SK-N-SH (cell line): ENCODE measurements around the gene APRT. TPM values are rescaled to one million over a fixed set of nuclear protein-coding genes. Genes with fewer than 3 reads are reported as not detected.

ENCODE experiments used
- CTCF ChIA-PET: fragments of 300-600, 350-600 bp; formaldehyde crosslinking; extraction: SDS; loops from one replicate; lab custom pipeline; 2021; lab: Yijun Ruan, JAX
- POLR2A ChIA-PET: fragments of 350-600 bp; sonication (Branson Sonifier 250); formaldehyde crosslinking; extraction: SDS; loops from one replicate; lab custom pipeline; 2020; ENCODE audit warnings: antibody characterized with exemption, inconsistent platforms; lab: Yijun Ruan, JAX
- DNase-seq: peaks from one replicate; pipeline ENCODE4 v3.0.0; 2012
- H2AFZ ChIP-seq: fragments of 200-600 bp; sonication (generic); 2 replicates; pipeline ENCODE4 v1.8.1; 2016; ENCODE audit warnings: antibody characterized with exemption, mild to moderate bottlenecking, low read depth
- H3F3A ChIP-seq: fragments of 200-600 bp; sonication (generic); replicated peaks from 2 replicates; pipeline ENCODE3; 2016; ENCODE audit warnings: antibody characterized with exemption, mild to moderate bottlenecking; ENCODE audit not compliant: insufficient read depth
- H3K27ac ChIP-seq, 2 experiments: fragments of 200-500 bp in 1 of 2; fragments of 200-600 bp in 1 of 2; sonication (Bioruptor generic) in 1 of 2; sonication (generic), shearing (Covaris generic) in 1 of 2; 2 replicates each; pipeline versions ENCODE4 v1.5.1 to v1.6.1; 2014 to 2016; ENCODE audit warnings: low read depth in 2 of 2, inconsistent platforms in 1 of 2, low read length in 1 of 2, mild to moderate bottlenecking in 1 of 2, mixed read lengths in 1 of 2
- H3K27me3 ChIP-seq: fragments of 200-600 bp; sonication (generic), shearing (Covaris generic); 2 replicates; pipeline ENCODE4 v1.6.1; 2016; ENCODE audit warnings: mixed run types; ENCODE audit not compliant: insufficient read depth
- H3K36me3 ChIP-seq, 2 experiments: fragments of 200-500 bp in 1 of 2; fragments of 200-600 bp in 1 of 2; sonication (Bioruptor generic) in 1 of 2; sonication (generic) in 1 of 2; replicated peaks in 1 of 2; 2 replicates each; pipeline versions ENCODE3 to v1.5.1; 2014 to 2016; ENCODE audit warnings: low read length in 1 of 2, mild to moderate bottlenecking in 1 of 2; ENCODE audit not compliant: insufficient read depth in 2 of 2, control insufficient read depth in 1 of 2
- H3K4me1 ChIP-seq, 2 experiments: fragments of 200-500 bp in 1 of 2; fragments of 200-600 bp in 1 of 2; sonication (Bioruptor generic) in 1 of 2; sonication (generic), shearing (Covaris generic) in 1 of 2; 2 replicates each; pipeline versions ENCODE4 v1.5.1 to v1.6.1; 2014 to 2016; ENCODE audit warnings: low read depth in 1 of 2, low read length in 1 of 2, mixed run types in 1 of 2; ENCODE audit not compliant: insufficient read depth in 2 of 2, control insufficient read depth in 1 of 2
- H3K4me2 ChIP-seq: fragments of 200-600 bp; sonication (generic), shearing (Covaris generic); 2 replicates; pipeline ENCODE4 v1.6.1; 2017; ENCODE audit warnings: mixed run types
- H3K4me3 ChIP-seq, 2 experiments: fragments of 200-500 bp in 1 of 2; fragments of 200-600 bp in 1 of 2; sonication (Bioruptor generic) in 1 of 2; sonication (generic), shearing (Covaris generic) in 1 of 2; 2 replicates each; pipeline versions ENCODE4 v1.5.1 to v1.8.1; 2014 to 2016; ENCODE audit warnings: low read depth in 2 of 2, inconsistent platforms in 1 of 2, low read length in 1 of 2, mild to moderate bottlenecking in 1 of 2, mixed read lengths in 1 of 2, moderate library complexity in 1 of 2
- H3K79me2 ChIP-seq: fragments of 200-600 bp; sonication (generic); 2 replicates; pipeline ENCODE4 v1.8.1; 2017; ENCODE audit warnings: mild to moderate bottlenecking; ENCODE audit not compliant: insufficient read depth
- H3K9ac ChIP-seq: fragments of 200-600 bp; sonication (generic); 2 replicates; pipeline ENCODE4 v1.6.1; 2017; ENCODE audit warnings: mixed run types
- H3K9me2 ChIP-seq: fragments of 200-600 bp; sonication (generic); 2 replicates; pipeline ENCODE4 v1.6.1; 2017; ENCODE audit warnings: mixed run types
- H3K9me3 ChIP-seq: fragments of 200-600 bp; sonication (generic); 2 replicates; pipeline ENCODE4 v1.6.1; 2017; ENCODE audit warnings: mixed run types, mild to moderate bottlenecking, moderate library complexity
- H4K20me1 ChIP-seq: fragments of 200-600 bp; sonication (generic); 2 replicates; pipeline ENCODE4 v1.6.1; 2017; ENCODE audit warnings: mild to moderate bottlenecking, mixed run types; ENCODE audit not compliant: insufficient read depth
- ELF1 ChIP-seq: IDR thresholded peaks from 2 replicates; pipeline ENCODE4 v1.4.0; 2012
- EP300 ChIP-seq, 2 experiments: IDR thresholded peaks; 2 replicates each; pipeline versions ENCODE4 v1.4.0 to v1.6.1; 2012; ENCODE audit warnings: borderline replicate concordance in 1 of 2, low read depth in 1 of 2, low read length in 1 of 2
- FOSL2 ChIP-seq: IDR thresholded peaks from 2 replicates; pipeline ENCODE4 v1.4.0; 2012; ENCODE audit warnings: low read depth, mild to moderate bottlenecking, moderate library complexity, borderline replicate concordance
- FOXJ3 ChIP-seq: sonication (generic); formaldehyde crosslinking; IDR thresholded peaks from 2 replicates; pipeline ENCODE4 v1.5.1; 2020; ENCODE audit warnings: mild to moderate bottlenecking, missing genetic modification reagents
- MXI1 ChIP-seq: IDR thresholded peaks from 2 replicates; pipeline ENCODE4 v1.6.1; 2012; ENCODE audit warnings: mild to moderate bottlenecking, low read depth, low read length, improper control_type of control experiment
- NFIC ChIP-seq: IDR thresholded peaks from 2 replicates; pipeline ENCODE4 v1.4.0; 2012; ENCODE audit warnings: borderline replicate concordance
- NRF1 ChIP-seq: IDR thresholded peaks from 2 replicates; pipeline ENCODE4 v1.6.1; 2012; ENCODE audit warnings: low read depth, mild to moderate bottlenecking, low read length
- RXRA ChIP-seq: IDR thresholded peaks from 2 replicates; pipeline ENCODE4 v1.4.0; 2012; ENCODE audit warnings: low read depth, mild to moderate bottlenecking, borderline replicate concordance
- TAF1 ChIP-seq: IDR thresholded peaks from 2 replicates; pipeline ENCODE4 v1.6.1; 2012; ENCODE audit warnings: low read depth, mild to moderate bottlenecking, low read length, moderate library complexity, borderline replicate concordance
- TCF12 ChIP-seq: IDR thresholded peaks from 2 replicates; pipeline ENCODE4 v1.4.0; 2012
- WGBS: methylation state at CpG from one replicate; pipeline ENCODE4 v1.1.6; 2017; ENCODE audit warnings: low lambda C conversion rate; 5-methylcytosine and 5-hydroxymethylcytosine counted together
- polyA plus RNA-seq, 3 experiments: library from polyadenylated mRNA; depleted of rRNA; stranded (reverse); fragments of >200 nt; gene quantifications; 2 replicates each; pipeline ENCODE4 v1.2.3, GENCODE V29; 2012
- TF ChIP-seq, protein P1 (sequence below): fragments of 200-600 bp; sonication (generic); IDR thresholded peaks from 2 replicates; pipeline ENCODE4 v1.6.1; 2017; ENCODE audit warnings: antibody characterized with exemption, mild to moderate bottlenecking, moderate library complexity
- TF ChIP-seq, protein P2 (sequence below): IDR thresholded peaks from 2 replicates; pipeline ENCODE4 v1.4.0; 2012; ENCODE audit warnings: low read depth, borderline replicate concordance

Gene APRT
- polyA plus RNA-seq, 1 of the 3 experiments (the other 2 are of a cell fraction), result 192 TPM

DNA sequence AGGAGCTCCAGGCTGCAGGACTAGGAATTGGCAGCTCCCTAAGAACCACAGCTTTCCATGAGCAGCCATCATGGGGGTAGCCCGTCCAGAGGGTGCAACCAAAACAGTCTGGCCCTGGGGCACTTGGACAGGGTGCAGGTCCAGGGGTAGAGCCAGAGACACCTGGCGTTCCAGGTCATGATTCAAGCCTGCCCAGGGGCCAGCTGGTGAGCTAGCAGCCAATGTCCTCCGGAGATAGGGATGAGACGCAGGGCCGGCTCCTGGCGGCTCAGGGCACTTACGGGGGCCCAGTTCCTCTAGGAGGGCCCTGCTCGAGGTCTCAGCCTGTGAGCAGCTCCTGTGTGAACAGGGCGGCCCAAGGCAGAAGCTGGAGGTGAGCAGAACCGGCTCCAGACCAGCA lies 48.8 kb downstream of the APRT start (continued):
- TF ChIP-seq, protein P1, sequence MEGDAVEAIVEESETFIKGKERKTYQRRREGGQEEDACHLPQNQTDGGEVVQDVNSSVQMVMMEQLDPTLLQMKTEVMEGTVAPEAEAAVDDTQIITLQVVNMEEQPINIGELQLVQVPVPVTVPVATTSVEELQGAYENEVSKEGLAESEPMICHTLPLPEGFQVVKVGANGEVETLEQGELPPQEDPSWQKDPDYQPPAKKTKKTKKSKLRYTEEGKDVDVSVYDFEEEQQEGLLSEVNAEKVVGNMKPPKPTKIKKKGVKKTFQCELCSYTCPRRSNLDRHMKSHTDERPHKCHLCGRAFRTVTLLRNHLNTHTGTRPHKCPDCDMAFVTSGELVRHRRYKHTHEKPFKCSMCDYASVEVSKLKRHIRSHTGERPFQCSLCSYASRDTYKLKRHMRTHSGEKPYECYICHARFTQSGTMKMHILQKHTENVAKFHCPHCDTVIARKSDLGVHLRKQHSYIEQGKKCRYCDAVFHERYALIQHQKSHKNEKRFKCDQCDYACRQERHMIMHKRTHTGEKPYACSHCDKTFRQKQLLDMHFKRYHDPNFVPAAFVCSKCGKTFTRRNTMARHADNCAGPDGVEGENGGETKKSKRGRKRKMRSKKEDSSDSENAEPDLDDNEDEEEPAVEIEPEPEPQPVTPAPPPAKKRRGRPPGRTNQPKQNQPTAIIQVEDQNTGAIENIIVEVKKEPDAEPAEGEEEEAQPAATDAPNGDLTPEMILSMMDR, result no peak
- TF ChIP-seq TAF1 (no peak), RXRA (no peak), NRF1 (no peak)
- TF ChIP-seq, protein P2, sequence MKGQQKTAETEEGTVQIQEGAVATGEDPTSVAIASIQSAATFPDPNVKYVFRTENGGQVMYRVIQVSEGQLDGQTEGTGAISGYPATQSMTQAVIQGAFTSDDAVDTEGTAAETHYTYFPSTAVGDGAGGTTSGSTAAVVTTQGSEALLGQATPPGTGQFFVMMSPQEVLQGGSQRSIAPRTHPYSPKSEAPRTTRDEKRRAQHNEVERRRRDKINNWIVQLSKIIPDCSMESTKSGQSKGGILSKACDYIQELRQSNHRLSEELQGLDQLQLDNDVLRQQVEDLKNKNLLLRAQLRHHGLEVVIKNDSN, result no peak

DNA sequence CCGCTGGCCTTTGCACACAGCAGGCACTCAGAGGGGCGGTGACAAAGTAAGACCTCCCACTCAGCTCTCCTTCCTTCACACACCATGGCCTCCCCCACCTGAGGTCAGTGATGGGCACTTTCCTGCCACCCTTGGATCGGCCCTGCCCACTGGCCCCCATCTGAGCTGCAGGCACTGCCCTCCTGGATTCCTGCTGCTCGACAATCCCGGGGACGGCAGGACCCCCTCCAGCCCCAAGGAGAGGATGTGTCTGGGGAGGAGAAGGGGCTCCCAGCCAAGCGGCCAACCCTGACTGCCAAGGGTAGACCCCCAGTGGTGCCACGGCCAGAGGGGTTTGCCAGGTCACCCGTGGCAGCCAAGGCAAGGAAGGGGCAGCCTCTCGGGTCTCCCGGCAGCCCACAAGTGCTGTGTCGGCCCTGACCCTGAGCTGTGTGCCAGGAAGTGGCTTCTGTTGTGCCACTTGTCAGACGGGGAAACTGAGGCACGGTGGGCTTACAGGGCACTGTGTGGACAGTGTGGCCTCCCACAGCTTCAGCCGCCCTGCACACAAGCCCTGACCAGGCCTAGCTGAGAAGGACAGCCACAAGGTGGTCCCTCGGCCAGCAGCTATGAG lies 49.4 kb downstream of the APRT start:
- TF ChIP-seq ELF1, result no peak
- no peak for TF ChIP-seq MXI1
- TF ChIP-seq EP300 (IDR thresholded peaks at IDR 0.05; ENCODE audit: borderline replicate concordance in 1 of 2, low read depth in 1 of 2, low read length in 1 of 2), result no peak
- WGBS, result 71% methylated on average over 9 of the region's 16 CpGs
- Histone ChIP-seq H3K4me1 (peaks cover 5 to 10% of the 10 kb centered on the region in 2 experiments; a peak in 2 of 4 replicates), H4K20me1 (peaks cover 97% of the 10 kb centered on the region), H3K9ac (no peak overlapping the region), H3K27me3 (no peaks in the 10 kb centered on the region), H3K27ac (no peak overlapping the region), H3K4me3 (no peak overlapping the region), H3K36me3 (peaks cover 0 to 3% of the 10 kb centered on the region in 2 experiments), H3K9me2 (no peaks in the 10 kb centered on the region), H3K79me2 (peaks cover 98% of the 10 kb centered on the region), H3K4me2 (no peak overlapping the region), H3F3A (no peaks in the 10 kb centered on the region), H2AFZ (no peak overlapping the region), H3K9me3 (no peaks in the 10 kb centered on the region)
- CTCF ChIA-PET, result interaction anchor here (1.1 to 30.9 kb wide), 4 partner anchors 6 to 23 kb away, joined by 4 to 540 read pairs (median 48); no protein-coding TSS in a partner anchor
- DNase-seq, result no peak
- POLR2A ChIA-PET, result no interaction called here

DNA sequence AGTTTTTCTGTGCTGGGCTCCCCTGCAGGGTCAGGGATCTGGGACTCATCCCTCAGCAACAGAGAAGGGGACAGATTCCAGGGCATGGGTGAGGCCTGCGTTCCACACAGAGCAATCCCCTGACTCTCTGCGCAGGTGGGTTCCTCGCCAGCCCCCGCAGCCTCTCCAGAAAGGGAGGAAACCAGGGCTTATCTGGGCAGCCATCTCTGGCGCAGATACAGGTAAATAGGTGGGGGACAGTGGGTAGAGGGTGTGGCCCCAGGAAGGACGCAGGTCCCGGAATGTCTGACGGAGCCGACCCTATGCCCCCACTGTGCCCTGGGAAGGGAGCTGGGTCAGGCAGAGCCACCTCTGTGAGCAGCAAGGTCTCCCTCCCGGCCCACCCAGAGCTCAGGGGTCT lies 49.9 kb downstream of the APRT start:
- no peak overlapping the region for H3K4me2 ChIP-seq
- POLR2A ChIA-PET, result no interaction called here
- peaks cover 97% of the 10 kb centered on the region for H4K20me1 ChIP-seq
- peaks cover 0 to 10% of the 10 kb centered on the region in 2 experiments; a peak in 1 of 4 replicates for H3K4me1 ChIP-seq
- peaks cover 97% of the 10 kb centered on the region for H3K79me2 ChIP-seq
- no peak overlapping the region for H3K4me3 ChIP-seq
- TF ChIP-seq NFIC, result no peak
- TF ChIP-seq FOSL2, result no peak
- no peak for TF ChIP-seq TAF1
- TF ChIP-seq FOXJ3 (CRISPR knock-in tag), result no peak
- TF ChIP-seq TCF12, result no peak
- no peak for TF ChIP-seq NRF1
- TF ChIP-seq, all 33 proteins: peak for 0
- Histone ChIP-seq H3K9ac (no peak overlapping the region), H3K27me3 (no peaks in the 10 kb centered on the region), H3K9me3 (no peaks in the 10 kb centered on the region), H2AFZ (no peak overlapping the region), H3K27ac (no peak overlapping the region), H3K36me3 (peaks cover 0 to 3% of the 10 kb centered on the region in 2 experiments), H3F3A (no peaks in the 10 kb centered on the region), H3K9me2 (no peaks in the 10 kb centered on the region)
- CTCF ChIA-PET, result interaction anchor here (1.1 to 30.9 kb wide), 4 partner anchors 6 to 21 kb away, joined by 4 to 540 read pairs (median 48); no protein-coding TSS in a partner anchor
- WGBS, result no CpG with 5 or more reads among the region's 10 CpGs
- DNase-seq, result no peak
